CD4-positive, alpha-beta T cell treated with Interferon gamma for 1 hour (primary cell): Measurements from ENCODE around the gene TEKT3.

Source experiments
- DNase-seq: peaks from one replicate; pipeline ENCODE4 v3.0.0-alpha.2; 2020

TEKT3 gene

GRCh38 chr17:15263206-15263579 is 78.2 kb downstream of the TEKT3 start:
- DNase-seq: no peak

- peak; percentile 37 for DNase-seq
Measured at GRCh38 chr17:15262291-15263205, 78.8 kb downstream of the TEKT3 start.

DNA sequence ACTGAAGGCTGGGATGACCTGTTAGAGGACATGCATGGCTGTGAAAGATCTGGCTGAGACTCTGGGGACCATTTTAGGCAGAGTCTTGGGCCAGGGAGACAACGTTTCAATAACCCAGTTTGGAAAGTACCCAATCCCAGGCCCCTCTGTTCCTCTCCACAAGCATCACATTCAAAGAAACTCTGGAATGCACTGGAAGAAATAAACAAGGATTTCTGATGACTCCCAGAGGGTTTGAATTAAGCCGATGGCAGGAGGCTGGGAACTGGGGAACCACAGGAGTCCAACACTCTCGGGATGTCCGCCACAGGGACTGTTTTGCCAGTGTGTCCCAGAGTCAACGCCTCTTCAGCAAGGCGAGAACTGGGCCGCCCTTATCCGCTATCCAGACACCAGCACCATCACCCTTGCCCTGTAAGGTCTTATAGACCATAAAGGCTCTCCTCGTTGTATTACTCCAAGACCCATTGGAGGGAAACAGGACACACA is 79.6 kb downstream of the TEKT3 start:
- no peak for DNase-seq

- DNase-seq: no peak
Measured at GRCh38 chr17:15261258-15261801, 80.1 kb downstream of the TEKT3 start.

- peak; percentile 40 for DNase-seq
Measured at GRCh38 chr17:15260376-15261257, 80.8 kb downstream of the TEKT3 start.

- no peak for DNase-seq
Measured at GRCh38 chr17:15257796-15258512, 83.4 kb downstream of the TEKT3 start.

DNA sequence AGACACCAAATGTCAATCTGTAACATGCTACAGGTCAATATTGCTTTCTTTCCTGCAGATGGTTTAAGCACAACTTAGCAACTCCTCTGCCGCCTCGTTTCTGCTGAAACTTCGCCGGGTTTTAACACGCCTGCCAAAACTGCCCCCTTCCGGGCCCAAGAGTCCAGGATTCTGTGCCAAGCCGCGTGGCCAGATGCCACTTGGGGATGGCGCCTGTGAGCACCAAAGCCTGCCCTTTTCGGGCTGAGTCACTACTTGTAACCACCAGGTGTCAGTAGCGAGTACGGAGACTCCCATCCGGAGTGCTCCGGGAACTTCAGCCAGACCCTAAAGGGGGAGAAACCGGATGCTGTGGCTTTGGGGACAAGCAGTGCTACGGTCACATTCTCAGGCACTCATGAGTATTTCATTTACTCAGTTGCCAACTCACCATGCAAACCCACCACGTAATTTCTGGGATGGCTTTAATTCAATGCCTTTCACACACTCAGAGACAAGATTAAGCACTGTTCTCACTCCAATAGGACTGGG is 84.1 kb downstream of the TEKT3 start:
- peak; percentile 46 for DNase-seq

DNA sequence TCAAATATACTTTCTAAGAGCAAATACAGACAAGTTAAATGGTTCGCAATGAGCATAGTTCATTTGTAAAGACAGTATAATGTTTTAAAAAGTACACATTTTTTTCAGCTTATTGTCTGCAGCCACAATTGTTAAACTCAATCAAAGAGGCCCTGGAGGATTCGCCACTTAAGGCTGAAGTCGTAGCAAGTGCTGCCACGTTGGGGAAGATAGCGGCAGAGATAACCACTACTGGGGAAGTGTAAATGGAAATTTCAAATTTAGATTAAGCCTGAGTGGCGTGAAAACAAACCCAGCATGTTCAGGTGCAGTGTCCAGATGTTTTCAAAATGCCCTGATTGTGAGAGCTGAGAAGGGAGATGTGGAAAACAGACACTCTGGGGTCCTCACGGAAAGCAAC is 84.7 kb downstream of the TEKT3 start:
- DNase-seq: no peak

DNA sequence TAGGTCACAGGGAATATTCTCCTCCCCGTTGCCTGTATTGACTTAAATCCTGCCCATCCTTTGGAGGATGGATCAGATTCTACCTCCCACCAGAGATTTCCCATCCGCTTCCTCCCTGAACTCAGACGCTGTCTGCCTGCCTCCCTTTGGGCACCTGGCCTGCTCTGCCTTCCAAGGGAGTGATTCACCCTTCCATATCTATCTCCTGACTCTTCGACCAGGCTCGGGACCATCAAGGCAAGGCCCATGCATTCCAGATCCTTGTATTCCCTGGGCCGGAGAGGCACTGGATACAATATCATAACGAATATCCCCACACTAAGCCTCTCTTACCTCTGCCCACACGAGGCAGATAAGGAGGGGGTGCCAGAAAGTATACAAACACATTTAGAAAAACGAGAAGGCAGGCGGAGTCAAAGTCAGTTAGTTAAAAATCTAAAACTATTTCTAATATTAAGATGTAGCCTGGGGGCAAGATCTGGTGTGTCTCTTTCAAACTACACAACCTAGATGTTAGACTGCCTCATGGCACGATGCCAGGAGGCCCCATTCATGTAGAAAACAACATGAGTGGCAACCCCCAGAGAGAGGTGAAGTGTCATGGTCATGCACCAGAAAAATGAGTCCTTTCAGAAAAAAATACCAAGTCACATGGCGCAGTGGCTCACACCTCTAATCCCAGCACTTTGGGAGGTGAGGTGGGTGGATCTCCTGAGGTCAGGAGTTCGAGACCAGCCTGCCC is 85.5 kb downstream of the TEKT3 start:
- DNase-seq: no peak
